Germinal center (tissue), 1 donor: Measurements from ENCODE around the gene TWNK.
"Not testable (repeated sequence)": the region's sequence is repeated elsewhere in the genome, so short reads cannot be mapped to it uniquely, and the experiment has no call there.

Experiments used
- DNase-seq: peaks from one replicate; pipeline ENCODE4 v3.0.0; 2012; ENCODE audit warnings: mixed read lengths, low spot score

TWNK gene

GRCh38 chr10:101031128-101031795 is 43.9 kb downstream of the TWNK start, which contains the start of the genes PDZD7 and SFXN3:
Gene PDZD7, minus strand, starts transcription at chr10:101031129. Its CDS starts 910 bp downstream, at chr10:101030219.
Gene SFXN3, plus strand, starts transcription at chr10:101031234. Its CDS starts 3,461 bp downstream, at chr10:101034695.
- peak; percentile 98 for DNase-seq

DNA sequence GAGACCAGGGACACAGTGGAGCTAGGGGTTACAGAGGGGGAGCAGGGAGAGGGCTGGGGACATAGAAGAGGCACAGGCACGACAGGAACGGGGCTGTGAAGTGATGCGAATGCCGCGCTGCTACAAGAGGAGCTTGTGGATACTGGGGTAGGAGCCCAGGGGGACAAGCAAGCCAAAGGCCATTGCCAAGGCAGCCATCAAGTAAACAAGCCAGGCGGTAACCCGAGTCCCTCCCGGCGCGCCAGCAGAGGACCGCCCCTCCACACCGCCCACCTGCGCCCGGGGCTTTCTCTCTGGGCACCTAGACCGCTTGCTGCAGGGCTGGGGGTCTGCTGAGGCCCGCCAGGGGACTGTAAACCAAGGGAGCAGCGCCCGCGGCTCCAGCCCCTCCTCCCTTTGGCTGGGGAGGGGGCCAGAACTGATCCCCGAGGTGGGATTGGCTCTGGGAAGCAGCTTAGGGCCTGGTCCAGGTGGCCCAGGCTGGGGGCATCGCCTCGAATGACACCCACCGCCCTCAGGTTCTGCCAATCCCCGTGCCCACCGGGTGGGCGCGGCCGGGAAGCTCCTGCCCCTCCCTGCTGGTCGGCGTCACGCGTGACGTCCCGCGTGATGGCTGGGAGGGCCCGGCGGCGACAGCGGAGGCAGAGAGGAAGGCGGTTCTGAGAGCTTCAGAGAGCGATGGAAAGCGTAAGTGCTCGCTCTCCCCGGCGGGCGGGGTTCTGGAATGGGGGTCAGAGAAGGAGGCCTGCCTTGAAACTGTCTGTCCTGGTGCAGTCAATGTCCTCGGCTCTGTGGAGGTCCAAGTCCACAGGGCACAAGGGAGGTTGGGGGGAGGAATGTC is 44.7 kb downstream of the TWNK start:
- peak; percentile 56 for DNase-seq

- no peak for DNase-seq
Observed at GRCh38 chr10:101032637-101033224, 45.4 kb downstream of the TWNK start.

GRCh38 chr10:101033276-101033675 is 45.9 kb downstream of the TWNK start:
- DNase-seq, result no peak

DNA sequence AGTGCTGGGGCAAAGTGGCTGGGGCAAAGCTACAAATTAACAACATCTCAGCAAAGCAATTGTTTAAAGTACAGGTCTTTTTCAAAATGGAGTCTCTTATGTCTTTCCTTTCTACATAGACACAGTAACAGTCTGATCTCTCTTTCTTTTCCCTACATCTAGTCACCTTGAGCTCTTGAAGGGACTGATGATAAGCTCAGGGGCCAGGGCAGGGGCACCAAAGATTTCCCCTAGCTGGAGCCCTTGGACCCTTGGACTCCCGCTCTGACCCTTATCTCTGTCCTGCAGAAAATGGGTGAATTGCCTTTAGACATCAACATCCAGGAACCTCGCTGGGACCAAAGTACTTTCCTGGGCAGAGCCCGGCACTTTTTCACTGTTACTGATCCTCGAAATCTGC is 47.1 kb downstream of the TWNK start:
- not testable (repeated sequence) for DNase-seq

DNA sequence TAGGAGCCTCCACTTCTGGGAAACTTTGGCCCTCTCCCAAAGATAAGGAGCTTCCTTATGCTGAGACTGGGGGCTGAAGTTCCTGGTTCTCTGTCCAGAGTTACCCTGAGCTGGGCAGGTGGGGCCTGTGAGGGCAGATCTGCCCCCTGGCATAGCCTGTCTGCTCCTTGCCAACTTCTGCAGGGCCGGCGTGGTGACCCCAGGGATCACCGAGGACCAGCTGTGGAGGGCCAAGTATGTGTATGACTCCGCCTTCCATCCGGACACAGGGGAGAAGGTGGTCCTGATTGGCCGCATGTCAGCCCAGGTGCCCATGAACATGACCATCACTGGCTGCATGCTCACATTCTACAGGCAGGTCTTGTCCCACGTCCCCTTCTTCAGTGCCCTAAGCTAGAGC is 48.0 kb downstream of the TWNK start:
- DNase-seq, result no peak

DNA sequence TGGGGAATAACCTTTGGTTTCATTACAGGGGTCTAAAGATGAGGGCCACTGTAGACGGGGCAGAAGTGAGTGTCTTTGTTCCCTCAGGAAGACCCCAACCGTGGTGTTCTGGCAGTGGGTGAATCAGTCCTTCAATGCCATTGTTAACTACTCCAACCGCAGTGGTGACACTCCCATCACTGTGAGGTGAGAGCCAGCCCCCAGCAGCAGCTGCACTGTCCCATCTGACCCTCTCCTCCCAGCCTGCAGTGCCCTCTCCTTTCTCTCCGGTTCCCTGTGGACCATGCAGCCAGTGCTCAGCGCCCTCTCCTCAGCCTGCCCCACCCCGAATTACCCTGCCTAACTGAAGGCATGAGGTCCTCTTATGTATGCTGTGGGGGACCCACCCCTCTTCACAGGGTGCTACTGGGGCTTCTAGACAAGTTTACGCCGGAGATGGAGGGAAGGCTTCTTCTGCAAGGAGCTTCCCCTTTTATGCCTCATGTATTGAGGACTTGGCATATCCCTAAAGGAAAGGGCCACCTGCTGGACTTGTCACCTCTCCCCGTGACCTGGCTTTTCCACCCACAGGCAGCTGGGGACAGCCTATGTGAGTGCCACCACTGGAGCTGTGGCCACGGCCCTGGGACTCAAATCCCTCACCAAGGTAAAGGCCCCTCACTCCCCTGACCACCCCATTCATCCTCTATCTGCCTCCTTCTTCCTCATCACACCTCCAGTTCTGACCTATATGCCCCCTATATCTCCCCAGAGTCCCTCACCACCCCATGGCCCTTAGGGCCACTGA is 48.8 kb downstream of the TWNK start:
- DNase-seq, result no peak

GRCh38 chr10:101036726-101037125 is 49.4 kb downstream of the TWNK start:
- no peak for DNase-seq

DNA sequence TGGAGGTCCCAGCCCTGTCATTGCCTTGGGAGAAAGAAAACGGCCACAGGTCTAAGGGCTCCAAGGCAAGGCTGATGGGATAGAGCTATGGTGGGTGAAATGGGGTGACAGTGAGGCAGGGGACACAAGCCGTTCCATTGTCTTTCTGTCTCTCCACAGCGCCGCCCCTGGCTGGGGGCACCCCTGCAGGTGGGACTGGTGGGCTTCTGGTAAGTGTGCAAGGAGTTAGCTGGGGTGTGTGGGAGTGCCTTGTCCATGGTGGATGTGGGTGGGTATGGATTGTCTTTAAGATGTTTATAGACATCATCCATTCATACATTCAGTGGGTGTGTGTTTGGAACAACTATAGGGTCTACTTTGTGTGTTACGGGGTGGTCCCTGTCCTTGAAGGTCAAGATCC is 51.1 kb downstream of the TWNK start:
- no peak for DNase-seq

GRCh38 chr10:101040061-101040460 is 52.7 kb downstream of the TWNK start:
- no peak for DNase-seq

DNA sequence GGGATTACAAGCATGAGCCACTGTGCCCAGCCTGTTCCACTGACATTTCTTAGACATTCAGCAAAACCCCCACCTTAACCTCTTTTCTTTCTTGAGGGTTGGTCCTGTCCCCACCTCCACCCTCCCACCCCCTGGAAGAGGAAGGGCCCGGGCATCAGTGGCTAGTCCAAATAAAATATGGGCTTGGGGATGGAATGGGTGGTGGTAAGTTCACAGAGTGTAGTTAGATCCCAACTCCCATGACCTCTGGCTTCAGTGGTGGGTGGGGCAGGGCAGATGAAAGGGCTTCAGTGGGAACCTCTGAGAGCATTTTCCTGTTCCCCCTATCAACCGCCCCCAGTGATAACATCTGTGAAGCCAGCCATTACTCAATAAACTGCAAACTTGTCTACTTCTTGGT is 53.5 kb downstream of the TWNK start:
- no peak for DNase-seq

- DNase-seq, result peak; percentile 87
Observed at GRCh38 chr10:101041252-101041761, 54.0 kb downstream of the TWNK start.

DNA sequence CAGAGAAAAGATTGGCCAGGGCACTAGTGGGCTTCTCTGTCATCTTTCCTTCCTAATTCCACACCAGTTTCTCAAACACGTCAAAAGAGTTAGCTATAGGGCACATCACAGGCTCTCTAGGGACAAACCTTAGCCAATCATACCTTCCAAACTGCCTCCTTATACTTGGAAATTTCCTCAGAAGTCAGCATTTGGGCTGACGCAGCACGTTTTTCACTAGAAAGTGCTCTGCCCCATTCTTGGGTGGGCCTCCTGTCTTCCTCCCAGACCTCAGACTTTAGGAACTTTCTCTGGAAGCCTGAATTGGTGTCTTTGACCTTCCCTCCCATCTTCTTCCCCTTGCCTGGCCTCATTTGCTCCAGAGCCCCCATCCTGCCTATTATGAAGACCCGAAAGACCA is 54.8 kb downstream of the TWNK start:
- no peak for DNase-seq

DNA sequence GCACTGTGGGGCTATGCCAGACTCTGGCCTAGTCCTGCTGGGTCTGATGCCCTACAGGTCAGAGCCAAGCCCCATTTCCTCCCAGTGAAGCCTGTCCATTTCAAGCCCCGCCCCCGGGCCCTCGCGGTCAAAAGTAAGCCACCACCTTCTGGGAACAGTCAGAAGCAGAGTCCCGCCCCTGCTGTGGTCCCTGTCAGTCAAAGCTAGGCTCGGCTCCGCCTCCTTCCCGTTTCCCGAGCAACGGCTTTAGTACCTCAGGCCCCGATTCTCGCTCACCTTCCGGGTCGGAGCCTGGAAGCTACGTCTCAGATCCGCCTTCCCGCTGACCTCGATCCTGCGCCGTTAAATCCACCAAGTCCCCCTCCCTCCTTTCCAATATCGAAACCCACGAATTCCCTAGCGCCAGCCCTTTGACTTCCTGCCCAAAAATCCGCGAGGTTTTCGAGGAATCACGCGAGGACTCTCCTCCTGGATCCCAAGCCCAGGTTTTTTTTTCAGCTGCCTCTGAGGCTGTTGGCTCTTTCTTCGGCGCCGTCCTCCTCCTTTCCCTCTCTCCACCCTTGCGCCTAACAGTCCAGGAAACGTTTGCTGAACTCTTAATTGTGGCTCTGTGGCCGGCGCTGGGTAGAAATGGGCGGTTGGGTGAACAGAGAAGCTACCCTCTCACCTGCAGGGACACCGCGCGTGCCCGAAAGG is 55.5 kb downstream of the TWNK start:
- peak; percentile 89 for DNase-seq

DNA sequence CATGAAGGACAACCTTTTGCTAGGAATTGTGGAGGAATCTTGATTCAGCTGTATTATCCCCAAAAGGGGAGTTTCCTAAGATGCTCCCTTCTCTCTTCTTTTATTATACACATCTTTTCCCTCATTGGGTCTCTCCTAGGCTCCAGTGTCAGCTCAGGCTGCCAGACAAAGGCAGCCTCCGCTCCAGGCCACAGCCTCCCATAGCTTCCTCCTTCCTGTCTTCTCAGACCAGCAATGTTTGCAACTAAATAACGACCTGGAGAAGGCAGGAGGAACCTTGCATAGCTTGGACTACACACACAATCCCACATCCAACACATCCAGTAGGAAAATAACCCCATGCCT is 56.0 kb downstream of the TWNK start:
- DNase-seq, result no peak
